Gastrocnemius medialis (tissue), 4 donors: ENCODE results near the gene ADGRG4. TPM values are rescaled to one million over a fixed set of nuclear protein-coding genes. Genes with fewer than 3 reads are reported as not detected.

Experiments used
- ATAC-seq, 2 donors: fragments of 150-250 bp; one replicate each; pipeline ENCODE4 v1.9.1; 2016
- DNase-seq, 2 donors: peaks; one replicate each; pipeline ENCODE4 v3.0.0-alpha.2; 2019
- H3K27ac ChIP-seq, 4 donors: fragments of 200-600 bp; sonication (generic); 1 replicate in 1 of 4; 2 replicates in 3 of 4; pipeline ENCODE4 v1.5.1; 2016 to 2018; ENCODE audit warnings: mild to moderate bottlenecking in 2 of 4, moderate library complexity in 1 of 4
- H3K27me3 ChIP-seq, 3 donors: fragments of 200-600 bp; sonication (generic) in 2 of 3; 1 replicate in 1 of 3; 2 replicates in 2 of 3; pipeline versions ENCODE4 v1.5.1 to v1.6.0; 2016 to 2019; ENCODE audit warnings: mild to moderate bottlenecking in 1 of 3, moderate library complexity in 1 of 3
- H3K36me3 ChIP-seq, 2 donors: fragments of 200-600 bp; sonication (generic) in 1 of 2; one replicate each; pipeline ENCODE4 v1.5.1; 2017 to 2018
- H3K4me1 ChIP-seq, 2 donors: fragments of 200-600 bp; sonication (generic) in 1 of 2; one replicate each; pipeline ENCODE4 v1.5.1; 2016 to 2017; ENCODE audit warnings: mild to moderate bottlenecking in 2 of 2
- H3K4me3 ChIP-seq, 4 donors: fragments of 200-600 bp; sonication (generic) in 3 of 4; 1 replicate in 1 of 4; 2 replicates in 3 of 4; pipeline ENCODE4 v1.5.1; 2016 to 2019; ENCODE audit warnings: mild to moderate bottlenecking in 2 of 4
- H3K9me3 ChIP-seq, 3 donors: fragments of 200-600 bp; sonication (generic) in 2 of 3; 1 replicate in 1 of 3; 2 replicates in 2 of 3; pipeline ENCODE4 v1.5.1; 2016 to 2019
- CTCF ChIP-seq, 5 experiments: fragments of 450-650 bp in 3 of 5; fragments of 200-600 bp in 2 of 5; sonication (generic) in 2 of 5; IDR thresholded peaks in 4 of 5; conservative IDR thresholded peaks in 1 of 5; 1 replicate in 4 of 5; 2 replicates in 1 of 5; pipeline ENCODE4 v1.5.1; 2016 to 2019; ENCODE audit warnings: antibody characterized with exemption in 5 of 5, mild to moderate bottlenecking in 3 of 5, moderate library complexity in 3 of 5
- POLR2A ChIP-seq, 2 donors: fragments of 450-650 bp; IDR thresholded peaks; one replicate each; pipeline ENCODE4 v1.6.1; 2017; ENCODE audit warnings: antibody characterized with exemption in 2 of 2, mild to moderate bottlenecking in 2 of 2, moderate library complexity in 2 of 2
- in situ Hi-C, 4 donors: fragments of 200-750 bp; cut with MboI; loops; one replicate each; pipeline versions ENCODE4 v1.15.0 to v1.8.0; 2017; ENCODE audit warnings: low sequenced_read_pairs in 4 of 4
- intact Hi-C: fragments of 100-400 bp; cut with DNase I; formaldehyde crosslinking; loops from one replicate; pipeline ENCODE4 v1.15.1; 2023; ENCODE audit warnings: low total_unique reads
- total RNA-seq, 4 donors: library from RNA; depleted of rRNA; stranded (reverse); fragments of >200 nt; gene quantifications; one replicate each; pipeline versions ENCODE4 v1.1.0 to v1.2.3, GENCODE V29; 2016

ADGRG4 gene
- total RNA-seq, 4 donors from 2014 or later: 0.04 TPM; not detected in 3

DNA sequence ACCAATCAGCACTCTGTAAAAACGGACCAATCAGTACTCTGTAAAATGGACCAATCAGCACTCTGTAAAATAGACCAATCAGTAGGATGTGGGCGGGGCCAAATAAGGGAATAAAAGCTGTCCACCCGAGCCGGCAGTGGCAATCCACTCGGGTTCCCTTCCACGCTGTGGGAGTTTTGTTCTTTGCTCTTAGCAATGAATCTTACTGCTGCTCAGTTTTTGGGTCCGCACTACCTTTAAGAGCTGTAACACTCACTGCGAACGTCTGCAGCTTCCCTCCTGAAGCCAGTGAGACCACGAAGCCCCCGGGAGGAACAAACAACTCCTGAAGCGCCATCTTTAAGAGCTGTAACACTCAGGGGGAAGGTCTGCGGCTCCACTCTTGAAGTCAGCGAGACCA is 120.6 kb downstream of the ADGRG4 start:
- H3K4me3 ChIP-seq: no peak overlapping the region
- in situ Hi-C loops: no loop called here
- TF ChIP-seq POLR2A (IDR thresholded peaks at IDR 0.05) (no peak), CTCF (IDR thresholded peaks at IDR 0.05 in 4 of 5, conservative IDR thresholded peaks at IDR 0.05 in 1 of 5) (no peak)
- no peak for DNase-seq
- no peaks in the 10 kb centered on the region for H3K4me1 ChIP-seq
- H3K36me3 ChIP-seq: no peaks in the 10 kb centered on the region
- no peaks in the 10 kb centered on the region for H3K27me3 ChIP-seq
- no peak overlapping the region for H3K27ac ChIP-seq
- intact Hi-C loops: no loop called here
- no peaks in the 10 kb centered on the region for H3K9me3 ChIP-seq
- no peak for ATAC-seq

- Histone ChIP-seq H3K27me3 (no peaks in the 10 kb centered on the region), H3K36me3 (no peaks in the 10 kb centered on the region), H3K4me3 (no peak overlapping the region), H3K4me1 (no peaks in the 10 kb centered on the region), H3K27ac (no peak overlapping the region), H3K9me3 (no peaks in the 10 kb centered on the region)
- in situ Hi-C loops (no loop called here), intact Hi-C loops (no loop called here)
- ATAC-seq (no peak), DNase-seq (no peak)
- no peak for TF ChIP-seq POLR2A (IDR thresholded peaks at IDR 0.05)
- TF ChIP-seq CTCF (IDR thresholded peaks at IDR 0.05 in 4 of 5, conservative IDR thresholded peaks at IDR 0.05 in 1 of 5): no peak
These were observed 123.0 kb downstream of the ADGRG4 start for GRCh38 chrX:136423724-136424123.

- H3K27ac ChIP-seq: no peak overlapping the region
- in situ Hi-C loops (no loop called here), intact Hi-C loops (no loop called here)
- no peak overlapping the region for H3K4me3 ChIP-seq
- DNase-seq (no peak), ATAC-seq (no peak)
- H3K4me1 ChIP-seq: no peaks in the 10 kb centered on the region
- H3K9me3 ChIP-seq: no peaks in the 10 kb centered on the region
- no peak for TF ChIP-seq CTCF (IDR thresholded peaks at IDR 0.05 in 4 of 5, conservative IDR thresholded peaks at IDR 0.05 in 1 of 5)
- no peak for TF ChIP-seq POLR2A (IDR thresholded peaks at IDR 0.05)
- H3K27me3 ChIP-seq: no peaks in the 10 kb centered on the region
- no peaks in the 10 kb centered on the region for H3K36me3 ChIP-seq
These were observed 125.2 kb downstream of the ADGRG4 start for GRCh38 chrX:136425996-136426395.

GRCh38 chrX:136431625-136432024 is 130.9 kb downstream of the ADGRG4 start:
- intact Hi-C loops: no loop called here
- ATAC-seq (no peak), DNase-seq (no peak)
- Histone ChIP-seq H3K9me3 (no peaks in the 10 kb centered on the region), H3K4me1 (no peaks in the 10 kb centered on the region), H3K27me3 (no peaks in the 10 kb centered on the region), H3K36me3 (no peaks in the 10 kb centered on the region), H3K27ac (no peak overlapping the region), H3K4me3 (no peak overlapping the region)
- in situ Hi-C loops: no loop called here
- TF ChIP-seq CTCF (IDR thresholded peaks at IDR 0.05 in 4 of 5, conservative IDR thresholded peaks at IDR 0.05 in 1 of 5) (no peak), POLR2A (IDR thresholded peaks at IDR 0.05) (no peak)

GRCh38 chrX:136437774-136438173 is 137.0 kb downstream of the ADGRG4 start:
- intact Hi-C loops (no loop called here), in situ Hi-C loops (no loop called here)
- Histone ChIP-seq H3K4me1 (no peaks in the 10 kb centered on the region), H3K27ac (no peak overlapping the region), H3K27me3 (no peaks in the 10 kb centered on the region), H3K9me3 (no peaks in the 10 kb centered on the region), H3K4me3 (no peak overlapping the region), H3K36me3 (no peaks in the 10 kb centered on the region)
- TF ChIP-seq POLR2A (IDR thresholded peaks at IDR 0.05) (no peak), CTCF (IDR thresholded peaks at IDR 0.05 in 4 of 5, conservative IDR thresholded peaks at IDR 0.05 in 1 of 5) (no peak)
- ATAC-seq: no peak
- no peak for DNase-seq
